Measurements from ENCODE around the gene GNAS.

DNA sequence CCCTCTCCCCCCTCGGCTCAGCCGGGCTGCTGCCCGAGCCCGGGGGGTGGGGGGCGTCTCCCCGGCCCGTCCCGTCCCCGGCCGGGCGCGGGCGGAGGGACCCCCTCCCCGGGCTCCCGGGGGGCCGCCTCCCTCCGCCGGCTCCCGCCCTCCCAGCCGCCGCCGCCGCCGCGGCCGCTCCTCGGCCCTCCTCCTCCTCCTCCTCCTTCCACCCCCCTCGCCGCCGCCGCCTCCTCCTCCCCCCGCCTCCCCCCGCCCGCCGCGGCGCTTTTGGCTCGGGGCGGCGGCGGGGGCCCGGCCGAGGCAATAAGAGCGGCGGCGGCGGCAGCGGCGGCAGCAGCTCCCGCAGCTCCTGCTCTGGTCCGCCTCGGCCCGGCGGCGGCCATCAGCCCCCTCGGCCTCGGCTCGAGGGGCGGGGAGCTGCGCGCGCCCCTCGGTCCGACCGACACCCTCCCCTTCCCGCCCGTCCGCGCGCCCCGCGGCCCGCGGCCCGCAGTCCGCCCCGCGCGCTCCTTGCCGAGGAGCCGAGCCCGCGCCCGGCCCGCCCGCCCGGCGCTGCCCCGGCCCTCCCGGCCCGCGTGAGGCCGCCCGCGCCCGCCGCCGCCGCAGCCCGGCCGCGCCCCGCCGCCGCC lies 38.7 kb downstream of the GNAS start:
- TF ChIP-seq YY1 (IDR thresholded peaks at IDR 0.05; ENCODE audit: insufficient read depth, insufficient read length) (no peak), SUZ12 (IDR thresholded peaks at IDR 0.05; ENCODE audit: extremely low read depth, insufficient read depth, insufficient read length) (no peak)

Data from NT2/D1 (cell line).